HT-29 (cell line): Measurements from ENCODE around the gene ANKIB1. TPM values are rescaled to one million over a fixed set of nuclear protein-coding genes. Genes with fewer than 3 reads are reported as not detected.
A peak's percentile ranks its signal among the peaks of the same experiment; 100 is the strongest.

Experiments used
- DNase-seq: peaks from one replicate; pipeline ENCODE4 v3.0.0-alpha.2; 2015; ENCODE audit warnings: low spot score
- total RNA-seq: library from RNA; depleted of rRNA; stranded (reverse); fragments of >200 nt; shearing (Covaris generic); gene quantifications from 2 replicates; pipeline ENCODE4 v1.2.3, GENCODE V29; 2014

Gene ANKIB1
- total RNA-seq, 1 experiment from 2014 or later = 24.9 TPM

GRCh38 chr7:92260248-92260781, 14.5 kb downstream of the ANKIB1 start:
- DNase-seq = peak; percentile 54

DNA sequence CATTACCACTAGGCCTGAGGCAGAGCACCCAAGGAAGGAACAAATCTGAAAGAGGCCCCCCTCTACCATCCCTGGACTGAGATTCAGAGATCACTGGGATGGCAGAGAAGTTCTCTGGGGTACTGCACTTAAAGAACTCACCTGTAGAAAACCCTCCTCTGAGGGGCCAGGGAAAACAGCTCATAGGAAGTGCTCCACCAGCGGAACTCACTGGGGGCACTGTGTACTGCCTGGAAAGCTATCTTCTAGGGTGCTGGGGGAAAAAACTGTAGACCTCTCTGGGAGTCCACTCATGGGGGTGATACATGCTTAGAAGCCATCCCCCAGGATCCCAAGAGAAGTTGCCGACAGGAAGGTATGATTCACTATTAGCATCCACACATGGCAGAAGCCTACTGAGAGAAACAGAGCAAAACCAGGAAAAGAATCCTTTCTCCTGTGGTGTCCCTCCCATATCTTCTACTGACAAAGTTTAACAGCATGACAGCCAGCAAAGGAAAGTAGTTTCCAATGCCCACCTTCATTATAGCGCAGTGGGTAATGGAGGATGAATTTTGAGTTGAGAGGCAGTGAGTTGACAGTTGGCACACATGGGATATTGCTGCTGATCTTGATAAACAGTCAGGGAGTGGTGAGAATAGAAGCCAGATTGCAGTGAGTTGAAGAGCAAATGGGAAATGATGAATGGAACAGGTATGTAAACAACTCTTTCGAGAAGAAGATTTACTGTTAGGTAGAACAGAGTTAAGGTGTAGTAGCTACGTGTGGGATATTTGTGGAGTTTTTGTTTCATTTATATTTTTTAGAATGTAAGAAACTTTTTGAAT, 20.9 kb downstream of the ANKIB1 start:
- DNase-seq = no peak

DNA sequence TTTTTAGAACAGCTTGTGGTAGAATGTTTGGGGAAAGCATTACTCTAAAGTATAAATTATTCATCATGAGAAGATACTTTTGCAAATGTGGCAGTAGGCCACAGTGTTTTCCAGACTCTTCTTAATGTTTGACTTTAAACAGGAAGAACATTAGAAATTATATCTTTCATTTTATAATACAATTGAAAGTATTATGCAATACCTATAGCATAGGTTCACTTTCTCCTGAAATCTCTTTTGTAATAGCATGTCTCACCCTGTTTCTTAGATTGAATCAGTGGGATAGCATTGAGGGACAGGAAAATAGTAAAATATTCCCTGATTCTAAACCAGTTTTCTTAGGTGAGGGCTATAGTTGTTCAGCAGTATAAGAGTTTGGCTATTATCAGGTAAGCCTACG, 23.1 kb downstream of the ANKIB1 start:
- no peak for DNase-seq

GRCh38 chr7:92275327-92275726, 29.6 kb downstream of the ANKIB1 start:
- no peak for DNase-seq

GRCh38 chr7:92276460-92276864, 30.7 kb downstream of the ANKIB1 start:
- DNase-seq = no peak

GRCh38 chr7:92279396-92280031, 33.7 kb downstream of the ANKIB1 start:
- DNase-seq = no peak

- no peak for DNase-seq
These were observed 35.3 kb downstream of the ANKIB1 start for GRCh38 chr7:92281031-92281430.

DNA sequence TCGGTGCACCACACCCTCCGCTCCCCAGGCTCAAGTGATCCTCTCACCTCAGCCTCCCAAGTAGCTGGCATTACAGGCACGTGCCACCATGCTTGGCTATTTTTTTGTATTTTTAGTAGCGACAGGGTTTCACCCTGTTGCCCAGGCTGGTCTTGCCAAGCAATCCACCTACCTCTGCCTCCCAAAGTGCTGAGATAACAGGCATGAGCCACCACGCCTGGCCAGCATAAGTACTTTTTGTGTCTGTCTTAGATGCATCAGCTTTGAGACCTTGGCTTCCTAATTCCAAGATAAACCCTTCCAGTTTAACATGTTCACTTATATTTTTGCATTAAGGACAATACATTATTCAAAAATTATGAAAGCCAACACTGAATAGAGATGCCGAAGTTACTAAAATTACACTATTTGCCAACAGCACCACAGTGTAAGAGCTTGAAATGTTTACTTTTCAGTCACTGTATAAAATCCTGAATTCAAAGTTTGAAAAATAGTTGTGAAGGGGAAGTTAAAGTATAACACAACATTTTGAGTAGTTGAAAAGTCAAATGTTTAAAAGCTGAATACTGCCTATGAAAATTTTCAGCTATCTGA, 36.5 kb downstream of the ANKIB1 start:
- no peak for DNase-seq

DNA sequence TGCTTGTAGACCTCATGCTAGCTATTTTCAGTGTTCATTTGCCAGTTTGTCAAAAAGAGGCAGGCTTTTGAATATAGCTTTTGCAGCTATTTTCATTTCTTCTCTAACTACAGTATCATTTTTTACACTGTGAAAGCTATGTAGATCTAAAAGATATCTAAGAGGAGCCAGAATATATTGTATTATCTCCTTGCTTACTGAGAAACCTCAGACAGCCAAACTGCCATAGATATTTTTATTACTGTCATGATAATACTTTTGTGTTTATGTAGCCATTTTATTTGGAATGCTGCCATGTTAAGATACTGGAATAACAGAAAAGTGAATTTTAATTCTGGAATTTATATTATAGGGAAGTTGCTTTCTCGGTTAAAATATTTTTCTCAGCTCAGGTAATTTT, 37.2 kb downstream of the ANKIB1 start:
- no peak for DNase-seq

DNA sequence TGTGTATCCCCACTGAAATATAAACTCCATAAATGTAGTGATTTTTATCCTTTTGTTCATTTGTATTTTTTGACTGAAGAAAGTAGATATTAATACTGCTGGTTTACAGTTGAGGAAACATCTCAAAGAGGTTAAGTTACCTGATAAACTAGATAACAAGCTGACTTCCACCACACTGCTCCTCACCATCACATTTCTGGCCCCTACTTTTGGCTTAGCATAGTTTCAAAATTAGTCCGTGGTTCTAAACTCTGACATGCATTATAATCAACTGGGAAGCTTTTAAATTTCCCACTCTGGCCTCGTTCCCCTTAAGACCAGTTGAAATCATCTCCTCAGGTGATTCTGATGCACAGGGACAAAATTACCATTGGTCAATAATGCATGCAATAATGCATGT, 43.5 kb downstream of the ANKIB1 start:
- DNase-seq = no peak

DNA sequence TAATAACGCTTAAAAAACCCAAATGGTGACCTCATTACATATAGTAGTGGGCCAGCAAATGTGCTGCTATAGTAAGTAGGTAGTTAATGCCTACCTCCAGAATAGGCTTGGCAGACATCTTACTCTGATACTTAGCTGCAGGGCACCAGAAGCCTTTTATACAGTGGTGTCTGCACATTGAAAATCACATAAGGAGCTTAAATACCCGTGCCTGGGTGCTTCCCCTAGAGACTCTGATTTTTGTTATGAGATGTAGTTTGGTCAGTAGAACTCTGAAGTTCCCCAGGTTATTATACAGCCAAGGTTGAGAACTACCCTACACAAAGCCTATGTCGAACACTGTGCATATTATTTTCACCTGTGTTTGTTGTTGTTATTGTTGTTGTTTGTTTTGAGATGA, 47.2 kb downstream of the ANKIB1 start:
- no peak for DNase-seq

GRCh38 chr7:92293896-92294590, 48.3 kb downstream of the ANKIB1 start:
- no peak for DNase-seq

DNA sequence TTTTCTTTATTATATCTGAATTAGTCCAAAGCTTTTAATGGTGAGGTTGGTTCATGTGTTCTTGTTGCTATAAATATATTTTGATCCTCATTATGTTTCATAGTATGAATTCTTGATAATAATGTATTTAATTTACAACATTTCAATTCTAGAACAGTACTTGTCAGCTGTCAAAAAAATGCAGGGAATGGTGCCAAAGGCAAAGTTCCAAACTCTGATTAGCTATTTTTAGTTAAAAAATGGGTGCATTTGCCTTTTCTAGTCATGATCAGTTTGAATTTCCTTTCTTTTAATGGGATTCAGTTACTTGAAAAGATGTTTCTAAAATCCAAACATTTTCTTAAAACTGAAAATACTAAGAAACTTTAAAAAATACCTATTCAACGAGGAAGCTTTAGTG, 49.6 kb downstream of the ANKIB1 start:
- no peak for DNase-seq

DNA sequence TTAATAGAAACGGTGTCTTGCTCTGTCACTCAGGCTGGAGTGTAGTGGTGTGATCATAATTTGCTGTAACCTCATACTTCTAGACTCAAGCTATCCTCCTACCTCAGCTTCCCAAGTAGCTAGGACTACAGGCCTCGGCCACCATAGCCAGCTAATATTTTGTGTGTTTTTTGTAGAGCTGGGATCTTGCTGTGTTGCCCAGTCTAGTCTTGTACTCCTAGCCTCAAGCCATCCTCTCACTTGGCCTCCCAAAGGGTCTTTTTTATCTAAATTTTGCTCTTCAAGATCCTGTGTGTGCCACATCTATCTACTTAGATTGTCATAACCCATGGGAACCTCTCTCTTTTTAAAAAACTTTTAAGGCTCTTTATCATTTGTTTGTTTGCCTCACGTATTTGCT, 50.5 kb downstream of the ANKIB1 start:
- no peak for DNase-seq

DNA sequence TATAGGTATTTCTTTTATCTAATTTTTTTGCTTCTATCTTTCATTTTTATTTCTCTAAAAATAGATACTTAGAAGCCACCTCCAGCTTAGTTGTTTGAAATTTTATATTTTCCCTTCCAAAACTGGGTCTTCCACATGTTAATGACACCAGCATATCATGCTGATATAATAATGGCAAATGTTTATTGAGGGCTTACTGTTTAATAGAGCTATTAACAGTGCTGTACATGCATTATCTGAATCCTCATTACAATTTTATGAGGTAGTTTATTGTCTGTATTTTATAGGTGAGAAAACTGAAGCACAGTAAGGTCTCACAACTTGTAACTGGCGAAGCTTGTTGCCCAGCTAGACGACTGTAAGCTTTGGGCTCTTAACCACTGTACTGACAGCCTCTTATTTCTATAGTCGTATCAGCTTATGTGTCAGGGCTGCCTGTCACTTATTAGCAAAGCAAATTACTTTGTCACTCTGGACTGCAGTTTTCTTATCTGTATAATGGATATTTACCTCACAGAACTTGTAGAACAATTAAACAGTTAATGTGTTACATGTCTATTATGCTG, 51.2 kb downstream of the ANKIB1 start:
- no peak for DNase-seq

DNA sequence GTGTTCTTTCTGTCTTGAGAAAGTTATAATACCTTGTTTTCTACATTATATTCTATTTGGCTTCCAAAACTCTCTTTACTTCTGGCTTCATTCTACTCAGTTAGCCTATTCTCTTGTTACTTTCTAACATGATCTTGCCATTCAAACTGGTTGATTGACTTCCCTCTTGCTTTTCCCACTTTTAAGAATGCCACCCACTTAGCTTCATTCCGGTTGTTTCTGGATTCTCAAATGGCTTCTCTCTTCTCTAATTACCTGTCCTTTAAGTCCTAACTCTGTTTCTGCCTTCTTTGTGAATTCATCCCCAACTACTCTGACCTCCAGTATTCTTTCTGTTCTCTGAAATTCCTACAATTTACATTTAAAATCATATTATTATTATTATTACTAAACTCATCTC, 52.0 kb downstream of the ANKIB1 start:
- no peak for DNase-seq

GRCh38 chr7:92303761-92304160, 58.0 kb downstream of the ANKIB1 start:
- DNase-seq = no peak

DNA sequence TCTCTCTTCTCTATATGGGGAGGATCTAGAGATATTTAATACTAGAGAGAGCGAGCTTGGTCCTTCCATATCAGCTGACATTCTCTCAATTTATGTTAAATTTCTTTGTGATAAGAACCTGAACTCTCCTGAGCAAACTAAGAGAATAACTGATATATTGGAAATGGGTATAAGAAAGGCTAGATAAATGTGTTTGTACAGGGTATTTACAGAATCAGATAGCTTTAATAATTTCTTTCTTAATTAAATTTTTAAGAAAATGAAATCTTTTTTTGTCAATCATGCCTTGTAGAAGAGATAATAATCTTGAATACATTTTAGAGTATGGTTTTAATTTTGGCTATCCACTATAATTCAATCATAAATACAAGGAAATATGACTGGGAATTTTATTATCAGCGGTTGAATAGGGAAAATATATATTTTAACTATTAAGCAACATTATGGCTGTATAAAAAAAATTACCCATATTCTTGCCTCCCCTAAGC, 58.7 kb downstream of the ANKIB1 start:
- DNase-seq = no peak

DNA sequence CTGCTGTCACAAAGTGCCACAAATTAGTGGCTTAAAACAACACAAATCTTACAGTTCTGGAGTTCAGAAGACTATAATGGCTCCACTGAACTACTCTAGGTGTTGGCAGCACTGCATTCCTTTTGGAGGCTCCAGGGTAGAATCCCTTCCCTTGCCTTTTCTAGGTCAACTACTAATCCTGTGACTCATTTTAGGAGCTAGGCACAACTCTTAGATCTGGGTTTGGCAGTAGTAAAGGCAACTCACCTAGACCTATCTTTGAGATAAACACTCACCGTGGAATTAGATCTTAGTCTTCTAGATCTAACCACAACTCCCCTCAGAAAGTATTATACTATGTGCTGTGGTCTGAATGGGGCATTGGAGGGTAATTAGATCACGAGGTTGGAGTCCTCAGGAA, 60.4 kb downstream of the ANKIB1 start:
- no peak for DNase-seq

- DNase-seq = no peak
These were observed 67.3 kb downstream of the ANKIB1 start for GRCh38 chr7:92313055-92313454.

DNA sequence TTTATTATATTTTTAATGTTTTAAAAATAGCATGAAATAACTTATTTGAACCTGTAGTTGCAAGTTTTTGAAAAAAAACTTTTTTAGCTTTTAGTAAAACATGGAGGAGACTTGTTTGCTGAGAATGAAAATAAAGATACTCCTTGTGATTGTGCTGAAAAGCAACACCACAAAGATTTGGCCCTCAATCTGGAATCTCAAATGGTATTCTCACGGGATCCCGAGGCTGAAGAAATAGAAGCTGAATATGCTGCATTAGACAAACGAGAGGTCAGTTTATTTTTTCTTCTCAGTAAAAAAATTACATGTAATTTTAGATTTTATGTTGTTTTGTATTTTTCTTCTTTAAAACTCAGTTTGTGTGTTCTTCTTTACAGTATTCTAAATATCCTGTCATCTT, 73.5 kb downstream of the ANKIB1 start:
- no peak for DNase-seq

DNA sequence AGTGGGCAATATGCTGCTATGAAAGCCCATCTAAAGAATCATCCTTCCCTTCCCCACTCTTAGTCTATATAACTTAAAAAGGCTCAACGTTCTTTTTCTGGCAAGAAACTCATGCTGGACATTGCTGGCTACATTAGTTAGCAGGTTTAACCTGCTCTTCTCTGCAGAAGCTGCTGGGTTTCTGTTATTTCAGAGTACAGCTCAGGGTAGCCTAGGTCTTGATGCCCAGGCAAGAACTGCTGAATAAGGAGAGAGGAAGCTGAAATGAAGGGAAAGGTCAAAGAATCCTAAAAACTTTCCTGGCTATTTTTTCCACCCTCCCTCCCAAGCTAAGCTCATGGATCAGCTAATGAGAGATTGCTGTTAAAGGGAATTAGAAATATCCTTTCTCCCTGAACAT, 79.4 kb downstream of the ANKIB1 start:
- DNase-seq = no peak
